Activated CD4-positive, alpha-beta T cell treated with anti-CD3 and anti-CD28 coated beads for 1 hour (primary cell): Measurements from ENCODE around the gene PRUNE1.

Experiments
- DNase-seq: peaks from one replicate; pipeline ENCODE4 v3.0.0-alpha.2; 2020

The PRUNE1 gene

DNA sequence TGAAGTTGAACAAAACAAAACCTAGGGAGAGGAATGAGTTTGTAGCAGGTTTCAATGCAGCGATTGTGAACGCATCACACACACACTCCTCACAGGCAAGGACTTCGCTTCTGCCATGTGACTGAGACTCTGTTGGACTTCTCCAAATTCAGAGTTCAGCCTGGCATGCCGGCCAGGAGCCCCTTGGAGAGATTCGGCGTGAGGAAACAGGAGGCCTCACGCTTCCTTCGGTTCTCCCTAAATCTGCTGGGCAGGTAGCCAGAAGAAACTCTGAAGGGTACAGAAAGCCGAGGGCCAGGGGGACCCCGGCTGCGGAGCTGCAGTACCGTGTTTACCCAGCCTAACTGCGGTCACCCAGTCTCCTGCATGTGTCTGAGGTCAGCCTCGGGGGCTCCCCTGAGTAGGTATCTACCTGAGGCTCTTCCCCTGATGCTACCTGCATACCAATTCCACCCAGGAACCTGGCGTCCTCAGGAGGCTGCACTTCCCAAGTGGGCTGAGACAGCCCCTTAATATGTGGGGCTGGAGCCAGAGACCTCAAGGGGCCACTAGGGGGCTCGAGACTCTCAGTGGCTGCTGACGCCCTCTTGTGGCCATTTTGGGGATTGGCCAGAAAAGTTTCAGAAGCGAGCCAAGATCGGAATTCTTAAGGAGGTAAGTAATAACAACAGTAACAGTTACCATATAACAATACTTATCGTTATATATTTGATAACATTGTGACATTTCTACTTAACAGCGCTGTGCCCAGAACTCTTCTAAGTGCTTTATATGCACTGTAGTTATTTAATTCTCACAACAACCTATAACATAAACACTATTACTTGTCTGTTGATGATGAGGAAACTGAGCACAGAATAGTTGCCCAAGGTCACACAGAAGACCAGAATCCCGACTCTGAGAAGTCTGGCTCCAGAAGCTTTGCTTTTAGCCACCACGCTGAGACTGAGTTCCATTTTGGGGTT, 28.9 kb upstream of the PRUNE1 start:
- DNase-seq: peak; percentile 78

DNA sequence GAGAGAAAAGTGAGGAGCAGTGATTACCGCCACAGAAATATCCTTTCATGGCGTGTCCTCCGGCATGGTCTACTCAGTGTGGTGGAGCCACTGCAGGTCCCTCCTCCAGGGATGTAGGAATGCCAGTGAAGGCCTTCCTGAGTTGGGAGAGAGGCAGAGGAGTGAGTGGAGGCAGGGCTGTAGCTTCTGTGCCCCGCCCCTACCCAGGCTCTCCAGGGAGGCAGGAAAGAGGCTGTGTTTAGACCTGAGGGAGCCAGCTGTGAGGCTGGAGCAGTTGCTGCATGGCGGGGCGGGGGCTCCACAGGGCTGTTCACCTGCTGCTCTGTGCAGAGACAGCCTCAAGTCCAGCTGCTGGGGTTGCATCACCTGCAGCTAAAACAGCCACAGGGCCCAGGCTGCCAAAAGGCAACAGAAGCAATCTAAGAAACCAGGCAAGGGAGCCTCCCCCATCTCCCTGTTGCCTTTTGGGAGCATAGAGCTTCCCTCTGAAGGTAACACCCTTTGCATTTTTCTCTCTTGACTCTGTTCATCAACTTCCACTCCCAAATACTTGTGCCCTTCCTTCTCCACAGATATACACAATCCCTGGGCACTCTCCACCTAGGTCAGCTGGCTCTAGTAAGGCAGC, 27.0 kb upstream of the PRUNE1 start:
- no peak for DNase-seq

DNA sequence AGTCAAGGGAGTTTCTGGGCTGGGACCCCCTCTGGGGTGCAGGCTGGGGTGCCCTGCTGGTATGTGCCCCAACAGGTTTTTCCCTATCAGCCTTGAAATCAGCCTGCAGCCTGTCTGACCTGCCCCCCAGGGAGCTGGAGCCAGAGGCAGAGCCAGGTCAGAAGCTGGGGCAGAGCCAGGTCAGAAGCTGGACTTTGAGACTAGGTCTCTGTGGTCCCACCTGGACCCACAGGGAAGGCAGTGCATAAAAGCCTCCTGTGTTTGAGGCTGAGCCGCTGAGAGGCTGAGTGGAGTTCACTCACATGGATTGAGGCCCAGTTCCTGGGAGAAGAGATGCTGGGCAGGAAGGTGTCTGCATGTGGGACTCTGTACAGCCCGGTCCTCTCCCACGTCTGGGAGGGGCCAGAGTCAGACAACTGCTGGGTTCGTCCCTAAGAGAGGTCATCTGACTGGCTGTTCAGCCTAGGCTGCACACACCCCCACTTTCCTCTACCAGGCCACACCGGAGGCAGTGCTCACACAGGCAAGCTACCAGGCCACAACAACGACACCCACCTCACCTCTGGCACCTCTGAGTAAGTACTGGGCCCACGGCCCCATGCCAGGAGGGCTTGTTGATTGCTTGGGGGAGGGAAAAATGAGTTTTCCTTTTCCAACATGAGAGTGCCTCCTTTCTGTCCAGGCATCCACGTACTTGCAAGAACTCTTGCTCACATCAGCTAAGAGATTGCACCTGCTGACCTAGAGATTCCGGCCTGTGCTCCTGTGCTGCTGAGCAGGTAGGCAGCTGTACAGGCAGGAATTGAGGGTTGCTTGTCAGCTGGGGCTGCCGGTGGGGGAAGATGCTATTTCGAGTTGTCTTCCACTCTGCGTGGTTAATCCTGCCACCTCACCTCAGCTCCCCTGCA, 26.2 kb upstream of the PRUNE1 start, which contains the start of gene ANXA9:
ANXA9 (plus strand) TSS at position 488 of the 908 bp plus-strand sequence. CDS start 814 bp downstream, outside the sequence.
- DNase-seq: no peak

DNA sequence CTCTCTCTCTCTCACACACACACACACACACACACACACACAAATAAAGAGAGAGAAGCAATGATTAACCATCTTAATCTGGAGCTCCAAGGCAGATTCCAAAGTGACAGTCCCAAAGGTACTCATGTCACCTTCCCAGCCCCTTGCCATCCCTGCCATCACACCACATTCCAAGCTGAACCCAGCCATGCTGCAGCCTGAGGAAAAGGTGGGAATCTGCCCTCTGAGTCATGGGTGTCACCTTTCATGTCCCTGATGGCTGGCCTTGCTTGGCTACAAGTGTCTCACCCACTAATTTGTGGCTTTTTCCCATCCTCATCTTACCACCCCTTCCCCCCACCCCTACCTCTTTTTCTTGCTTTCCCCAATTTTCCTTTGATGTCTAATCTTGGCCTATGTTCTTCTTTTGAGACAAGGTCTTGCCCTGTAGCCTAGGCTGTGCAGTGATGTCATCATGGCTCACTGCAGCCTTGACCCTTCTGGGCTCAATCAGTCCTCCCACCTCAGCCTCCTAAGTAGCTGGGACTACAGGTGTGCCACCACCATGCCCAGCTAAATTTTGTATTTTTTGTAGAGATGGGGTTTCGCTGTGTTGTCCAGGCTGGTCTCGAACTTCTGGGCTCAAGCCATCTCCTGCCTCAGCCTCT, 22.9 kb upstream of the PRUNE1 start:
- no peak for DNase-seq

DNA sequence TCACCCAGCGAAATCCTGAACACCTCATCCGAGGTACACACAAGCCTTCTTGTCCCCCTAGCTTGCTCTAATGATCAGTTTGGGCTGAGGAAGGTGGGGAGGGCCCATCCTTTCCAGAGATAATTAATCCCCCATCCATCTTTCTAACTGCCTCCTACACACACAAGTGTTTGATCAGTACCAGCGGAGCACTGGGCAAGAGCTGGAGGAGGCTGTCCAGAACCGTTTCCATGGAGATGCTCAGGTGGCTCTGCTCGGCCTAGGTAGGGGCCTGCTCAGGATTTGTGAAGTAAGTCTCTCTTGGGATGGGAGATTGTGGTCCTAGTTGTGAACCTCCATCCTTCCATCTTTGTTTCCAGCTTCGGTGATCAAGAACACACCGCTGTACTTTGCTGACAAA, 20.3 kb upstream of the PRUNE1 start:
- no peak for DNase-seq

DNA sequence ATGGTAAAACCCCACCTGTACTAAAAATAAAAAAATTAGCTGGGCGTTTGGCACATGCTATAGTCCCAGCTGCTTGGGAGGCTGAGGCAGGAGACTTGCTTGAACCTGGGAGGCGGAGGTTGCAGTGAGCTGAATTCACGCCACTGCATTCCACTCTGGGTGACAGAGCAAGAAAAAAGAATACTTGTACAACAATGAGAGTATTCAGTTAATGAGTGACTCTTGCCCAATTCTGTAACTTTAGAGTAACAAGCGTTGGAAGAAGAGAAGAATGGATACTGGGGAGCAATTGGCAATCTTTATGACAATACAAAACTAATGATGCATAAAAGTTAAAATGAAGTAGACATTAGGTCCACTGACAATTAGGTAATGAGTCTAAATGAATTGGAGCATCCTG, 15.6 kb upstream of the PRUNE1 start:
- DNase-seq: no peak

DNA sequence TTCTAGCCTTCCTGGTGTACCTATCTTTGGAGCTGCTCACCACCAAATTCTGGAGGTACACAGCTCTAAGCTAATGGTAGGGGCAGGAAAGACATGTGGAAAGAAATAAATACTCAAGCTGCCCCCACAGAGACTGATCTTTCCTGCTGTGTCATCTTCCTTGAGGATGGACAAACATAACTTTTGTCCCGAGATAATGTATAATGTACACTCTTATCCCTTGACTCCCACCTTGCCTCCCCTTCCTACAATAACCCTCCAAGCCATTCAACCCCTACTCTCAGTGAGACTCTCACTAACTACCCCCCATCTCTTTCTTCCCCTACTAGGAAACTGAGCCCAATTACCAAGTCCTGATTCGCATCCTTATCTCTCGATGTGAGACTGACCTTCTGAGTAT, 14.0 kb upstream of the PRUNE1 start:
- DNase-seq: no peak

DNA sequence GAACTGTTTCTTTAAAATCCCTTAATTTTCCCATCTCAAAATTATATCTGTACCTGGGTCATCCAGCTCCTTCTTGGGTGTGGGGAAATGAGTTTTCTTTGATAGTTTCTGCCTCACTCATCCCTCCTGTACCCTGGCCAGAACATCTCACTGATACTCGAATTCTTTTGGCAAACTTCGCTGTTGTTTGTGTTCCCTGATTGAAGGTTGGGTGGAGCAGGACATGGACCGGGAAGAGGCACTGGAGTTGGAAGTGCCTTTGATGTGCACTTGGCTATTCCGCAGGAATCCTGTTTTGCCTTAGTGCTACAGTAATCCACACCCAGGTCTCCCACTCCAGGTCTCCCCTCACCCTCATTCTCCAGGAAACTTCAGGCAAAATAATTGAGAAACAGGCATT, 12.8 kb upstream of the PRUNE1 start:
- no peak for DNase-seq

DNA sequence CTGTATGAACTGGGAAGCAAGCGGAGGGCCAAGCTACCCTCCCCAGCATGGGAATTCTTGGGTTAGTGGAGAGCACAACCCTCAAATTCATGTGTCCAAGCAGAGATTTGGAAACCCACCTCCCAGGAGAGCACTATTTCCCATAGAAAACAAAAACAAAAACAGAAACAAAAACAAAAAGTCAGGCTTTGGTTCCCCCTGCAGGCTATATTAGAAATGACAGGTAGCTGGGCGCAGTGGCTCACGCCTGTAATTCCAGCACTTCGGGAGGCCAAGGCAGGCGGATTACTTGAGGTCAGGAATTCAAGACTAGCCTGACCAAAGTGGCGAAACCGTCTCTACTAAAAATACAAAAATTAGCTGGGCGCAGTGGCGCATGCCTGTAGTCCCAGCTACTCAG, 12.4 kb upstream of the PRUNE1 start:
- no peak for DNase-seq

DNA sequence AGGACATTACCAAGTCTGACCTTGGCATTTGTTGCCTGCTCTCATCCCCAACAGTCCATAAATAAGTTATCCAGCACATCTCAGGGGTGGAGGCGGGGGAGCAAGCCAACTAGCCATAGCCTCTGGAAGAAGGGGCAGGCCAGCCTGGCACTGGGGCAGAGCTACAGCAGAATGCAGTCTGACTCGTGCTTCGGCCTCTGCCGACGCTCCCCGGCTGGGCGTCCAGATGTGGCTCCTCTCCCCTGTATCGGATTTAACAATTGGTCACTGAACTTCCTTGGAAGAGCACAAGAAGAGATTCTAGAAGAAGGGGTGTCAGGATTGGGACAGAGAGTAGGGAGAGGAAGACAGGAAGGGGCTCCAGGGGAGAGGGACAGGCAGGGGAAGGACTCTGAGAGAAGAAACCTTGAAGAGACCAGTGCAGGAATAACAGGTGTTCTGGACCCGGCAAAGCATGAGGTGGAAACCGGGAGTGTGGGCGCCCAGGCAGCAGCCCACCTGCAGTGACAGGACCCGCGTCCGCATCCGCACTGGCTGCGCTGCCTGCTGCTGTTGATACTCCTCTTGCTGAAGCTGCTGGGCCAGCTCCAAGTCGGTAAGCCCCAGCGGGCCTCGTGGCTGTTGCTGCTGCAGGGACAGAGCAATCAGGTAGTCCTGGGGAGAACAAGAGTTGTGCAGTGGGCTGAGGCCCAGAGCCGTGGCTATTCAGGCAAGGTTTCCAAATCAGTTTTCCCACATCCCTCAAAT, 10.9 kb upstream of the PRUNE1 start:
- DNase-seq: no peak

DNA sequence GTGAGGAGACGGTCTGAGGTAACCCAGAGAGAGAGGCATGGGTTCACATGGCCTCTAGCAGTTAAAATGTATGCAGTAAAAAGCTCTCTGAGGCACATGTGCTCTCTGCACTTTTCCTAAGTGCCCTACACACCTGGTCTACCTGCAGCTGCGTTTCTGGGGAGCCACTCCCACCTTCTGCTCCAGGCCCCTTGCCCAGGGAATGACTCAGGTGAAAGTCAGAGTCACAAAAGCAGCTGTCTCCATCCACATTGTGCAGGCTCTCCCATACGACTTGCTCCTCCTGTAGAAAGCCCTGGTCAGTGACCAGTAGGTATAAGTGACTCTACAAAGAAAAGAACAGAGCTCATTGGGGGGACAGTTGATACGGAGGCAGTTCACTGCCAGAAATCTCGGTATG, 10.3 kb upstream of the PRUNE1 start:
- DNase-seq: no peak

DNA sequence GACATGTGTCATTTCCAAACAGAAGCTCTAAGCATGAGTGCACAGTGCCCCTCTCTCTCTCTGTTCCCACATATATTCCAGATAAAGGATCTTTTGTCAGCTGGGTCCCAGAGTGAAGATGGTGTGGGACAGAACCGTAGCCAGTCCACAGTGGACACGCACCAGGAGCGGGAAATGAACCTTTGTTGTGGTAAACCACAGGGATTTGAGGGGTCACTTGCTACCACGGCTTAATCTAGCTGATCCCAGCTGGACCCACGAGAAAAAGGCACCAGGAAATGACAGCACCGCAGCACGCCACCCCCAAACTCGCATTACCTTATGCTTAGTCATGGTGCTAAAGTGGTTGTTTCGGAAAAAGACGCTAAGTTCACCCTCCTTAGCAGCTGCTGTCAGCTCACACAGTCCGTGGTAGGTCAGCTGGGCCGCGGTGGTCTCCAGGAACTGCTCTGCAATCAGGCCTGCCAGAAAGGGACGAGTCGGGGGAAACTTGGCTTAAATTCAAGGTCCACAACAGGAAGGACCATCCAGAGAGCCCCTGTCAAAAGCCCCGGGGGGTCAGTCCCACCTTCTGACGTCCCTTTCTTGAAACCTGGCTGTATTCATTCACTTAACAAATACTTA, 9.1 kb upstream of the PRUNE1 start:
- DNase-seq: no peak

DNA sequence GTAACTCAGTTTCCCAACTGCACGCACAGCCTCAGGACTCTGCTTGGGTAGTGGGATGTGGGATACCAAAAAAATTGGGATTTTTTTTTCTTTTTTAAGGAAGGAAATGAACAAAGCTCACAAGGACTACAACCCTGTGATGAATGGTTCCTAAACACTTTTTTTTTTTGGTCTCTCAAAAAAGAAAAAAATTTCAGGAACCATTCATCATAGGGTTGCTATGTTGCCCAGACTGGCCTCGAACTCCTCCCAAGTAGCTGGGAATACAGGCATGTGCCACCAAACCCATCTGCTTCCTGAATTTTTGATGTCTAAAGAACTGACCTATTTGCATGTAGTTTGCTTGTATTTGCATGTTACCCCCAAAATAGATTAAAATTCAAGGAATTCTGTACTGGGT, 8.3 kb upstream of the PRUNE1 start:
- no peak for DNase-seq

DNA sequence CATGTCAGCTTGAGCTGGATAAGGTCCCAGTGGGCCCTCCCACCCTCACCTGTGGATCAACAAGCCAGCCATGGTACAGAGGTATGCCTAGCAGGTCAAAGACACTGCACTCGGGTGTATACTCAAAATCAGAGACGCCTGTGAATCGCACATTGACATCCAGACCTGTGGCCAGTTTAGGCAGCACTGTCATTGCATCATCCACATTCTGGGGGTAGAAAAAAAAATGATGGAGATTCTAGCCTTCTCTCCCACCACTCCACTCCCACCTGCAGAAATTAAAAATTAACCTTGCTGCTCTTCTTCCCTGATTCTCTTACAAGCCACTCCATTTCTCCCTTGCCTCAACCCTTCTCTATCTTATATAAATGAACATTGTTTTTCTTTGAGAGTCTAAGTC, 7.8 kb upstream of the PRUNE1 start:
- no peak for DNase-seq

DNA sequence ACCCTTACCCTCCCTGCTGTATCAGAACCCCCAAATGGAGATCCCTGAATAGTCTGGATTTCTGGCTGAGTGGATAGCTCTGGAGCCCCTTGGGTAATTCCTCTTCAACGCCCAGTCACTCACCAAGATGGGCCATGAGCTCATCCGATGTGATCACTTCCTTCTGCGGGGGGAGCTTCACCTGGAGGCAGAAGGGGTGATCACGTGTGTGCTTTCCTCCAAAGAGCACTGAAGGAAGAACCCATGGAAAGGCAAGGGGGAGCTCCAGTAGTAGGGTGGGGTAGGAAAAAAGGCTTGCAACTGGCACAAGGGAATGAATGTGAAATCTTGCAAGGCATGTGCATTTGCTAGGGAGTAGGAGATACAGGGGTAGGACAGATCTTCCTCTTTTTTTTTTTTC, 6.6 kb upstream of the PRUNE1 start:
- no peak for DNase-seq

DNA sequence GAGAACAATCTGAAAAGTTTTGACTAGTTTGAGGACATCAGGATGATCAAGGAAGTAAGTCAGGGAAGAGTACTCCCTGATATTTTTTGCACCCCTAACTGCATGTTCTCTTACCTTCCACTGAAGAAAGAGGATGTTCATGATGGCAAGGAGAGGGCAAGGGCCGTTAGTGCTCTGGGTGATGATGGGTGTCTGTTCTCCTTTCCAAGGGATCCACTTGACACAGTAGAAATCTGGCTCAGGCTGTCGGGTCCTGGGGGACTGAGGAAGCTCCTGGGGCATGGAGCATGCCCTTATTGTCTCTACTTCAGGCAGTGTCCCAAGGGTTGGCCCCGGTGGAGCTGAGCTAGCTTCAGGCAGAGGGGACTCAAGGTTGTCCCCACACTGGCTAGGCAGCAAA, 6.2 kb upstream of the PRUNE1 start:
- no peak for DNase-seq

DNA sequence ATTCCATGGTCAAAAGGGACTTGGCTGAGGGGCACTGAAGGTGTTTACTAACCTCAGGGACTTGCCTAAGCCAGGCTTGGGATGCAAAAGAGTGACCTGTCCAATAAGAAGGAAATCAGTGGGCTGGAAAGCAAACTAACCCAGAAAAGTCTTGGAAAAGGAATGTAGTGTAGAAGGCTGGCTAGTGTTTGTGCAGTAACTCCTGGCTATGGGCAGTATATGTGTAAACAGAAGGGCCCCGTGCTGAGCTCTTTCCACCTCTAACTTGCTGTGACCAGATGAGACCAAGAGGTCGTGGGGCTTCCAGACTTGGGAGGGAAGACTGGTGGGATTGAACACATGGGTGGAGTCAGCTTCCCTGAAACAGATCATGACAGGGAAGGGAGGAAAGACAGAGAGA, 5.6 kb upstream of the PRUNE1 start:
- DNase-seq: no peak

DNA sequence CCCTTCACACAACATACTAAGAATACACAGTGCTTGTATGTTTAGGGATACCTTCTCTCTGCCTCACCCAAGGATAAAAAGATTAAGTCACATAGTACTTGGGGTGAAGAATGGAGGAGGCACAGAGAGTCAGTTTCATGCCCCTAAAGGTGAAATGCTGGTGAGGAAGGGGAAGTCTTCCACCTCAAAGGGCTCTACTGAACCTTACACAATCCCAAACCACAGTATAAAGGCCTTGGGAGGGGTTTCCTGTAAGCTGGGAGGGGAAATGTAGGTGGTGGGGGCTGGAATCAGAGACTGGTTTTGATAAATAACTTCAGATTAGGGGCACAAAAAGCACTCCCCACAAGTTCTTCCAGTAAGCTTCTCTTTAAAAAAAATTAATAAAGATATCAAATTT, 5.1 kb upstream of the PRUNE1 start:
- DNase-seq: no peak

DNA sequence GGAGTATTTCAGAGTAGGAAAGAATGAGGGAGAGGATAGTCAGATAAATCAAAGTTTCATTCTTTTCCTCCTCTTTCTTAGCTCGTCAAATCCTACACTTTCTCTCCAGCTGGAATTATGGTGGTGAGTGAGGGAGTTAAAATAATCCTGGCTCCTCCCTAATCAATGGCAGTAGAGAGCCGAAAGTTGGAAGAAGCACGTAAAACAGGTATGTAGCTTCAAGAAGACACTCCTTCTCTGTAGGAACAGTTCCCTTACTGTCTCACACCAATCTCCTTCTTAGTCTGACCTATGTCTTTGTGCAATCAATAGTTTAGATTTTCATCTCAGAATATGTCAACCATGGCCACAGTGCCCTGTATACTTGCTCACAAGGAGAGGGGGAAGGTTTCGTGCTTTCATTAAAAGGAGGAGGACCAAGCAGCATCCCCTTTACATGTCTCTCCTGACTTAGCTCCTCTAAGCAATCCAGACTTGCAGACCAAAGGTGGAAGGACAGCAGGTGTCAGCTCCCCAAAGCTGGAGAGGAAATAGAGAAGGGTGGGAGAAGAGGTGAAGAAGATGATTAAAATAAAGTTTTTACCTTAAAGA, 2.4 kb upstream of the PRUNE1 start:
- no peak for DNase-seq

DNA sequence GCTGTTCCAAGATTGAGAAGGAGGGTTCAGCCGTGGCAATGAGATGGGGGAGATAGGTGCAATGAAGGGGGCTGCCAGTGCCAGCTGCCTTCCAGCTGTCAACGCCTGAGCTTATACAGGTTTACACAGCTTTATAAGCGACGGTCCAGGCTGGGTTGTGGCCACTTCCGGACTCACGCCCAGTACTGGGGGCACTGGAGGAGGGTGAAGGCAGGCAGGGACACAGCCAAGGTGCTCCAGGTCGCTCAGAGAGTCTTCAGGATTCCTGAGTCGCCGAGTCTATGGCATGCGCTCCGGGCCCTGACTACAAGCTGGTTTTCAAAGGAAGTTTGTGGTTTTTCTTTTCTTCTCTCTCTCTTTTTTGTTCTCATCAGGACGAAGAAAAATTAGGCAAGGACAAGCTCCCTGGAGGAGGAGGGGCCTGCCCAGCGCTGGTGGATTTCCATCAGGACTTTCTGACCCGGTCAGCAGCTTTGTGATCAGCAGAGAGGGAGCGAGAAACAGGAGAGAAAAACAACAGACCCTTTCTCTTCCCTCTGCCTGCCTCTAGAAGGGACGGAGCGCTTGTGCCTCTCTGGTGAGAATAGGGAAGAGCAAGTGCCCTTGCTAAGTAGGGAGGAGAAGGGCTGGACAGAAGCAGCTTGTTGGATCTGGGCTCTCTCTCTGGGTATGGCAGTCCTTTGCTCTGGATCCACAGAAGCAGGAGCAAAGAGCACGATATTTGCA, 1.8 kb upstream of the PRUNE1 start, which contains the start of gene MINDY1:
MINDY1 (minus strand) TSS at position 576 of the 726 bp plus-strand sequence. CDS start 4,285 bp downstream, outside the sequence.
- no peak for DNase-seq
